ENCODE measurements around the gene L3MBTL3.

The L3MBTL3 gene

DNA sequence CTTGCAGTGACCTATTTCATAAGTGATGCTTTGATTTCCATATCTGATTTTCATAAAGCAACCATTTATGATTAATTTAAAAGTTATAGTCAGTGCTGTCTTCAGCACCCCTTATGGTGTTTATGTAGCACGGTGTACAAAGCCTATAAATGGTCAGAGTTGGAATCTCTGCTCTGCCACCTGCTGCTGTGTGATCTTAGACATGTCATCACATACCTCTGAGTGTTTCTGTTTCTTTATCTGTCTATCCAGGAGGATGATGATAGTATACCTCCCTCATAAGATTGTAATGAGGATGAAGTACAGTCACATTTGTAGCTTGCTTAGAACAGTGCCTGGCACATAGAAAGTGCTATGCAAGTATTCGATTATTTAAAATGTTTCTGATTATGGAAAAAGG is 103.9 kb downstream of the L3MBTL3 start:
- Histone ChIP-seq H3K9me3 (ENCODE audit: control insufficient read depth, low read depth, low read length) (no peaks in the 10 kb centered on the region), H3K27me3 (ENCODE audit: control insufficient read depth, insufficient read depth, low read length) (no peaks in the 10 kb centered on the region), H3K4me3 (ENCODE audit: low read length) (no peak overlapping the region), H3K27ac (ENCODE audit: low read length) (no peak overlapping the region), H3K9ac (ENCODE audit: low read length) (no peak overlapping the region), H3K4me1 (ENCODE audit: control insufficient read depth, low read depth, low read length) (no peaks in the 10 kb centered on the region), H3K36me3 (ENCODE audit: control insufficient read depth, low read depth, low read length) (no peaks in the 10 kb centered on the region)

DNA sequence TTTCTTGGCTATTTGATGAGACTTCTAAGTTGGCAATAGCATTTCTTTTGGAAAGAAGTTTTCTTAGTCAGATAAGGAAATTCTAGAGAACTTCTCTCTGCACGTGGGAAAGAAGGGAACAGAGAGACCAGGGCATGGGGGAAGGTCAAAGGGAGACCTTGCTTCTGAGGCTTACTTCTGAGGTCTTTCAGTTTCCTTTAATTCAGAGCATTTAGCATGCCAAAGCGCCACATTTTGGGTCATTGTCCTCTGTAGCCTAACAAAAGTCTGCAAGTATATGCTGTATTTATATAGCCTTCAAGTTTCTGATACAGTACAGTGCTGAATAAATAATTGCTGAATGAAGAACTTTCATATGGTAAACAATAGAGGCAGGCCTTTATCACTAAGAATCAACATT is 108.8 kb downstream of the L3MBTL3 start:
- H3K27ac ChIP-seq (ENCODE audit: low read length) = no peak overlapping the region
- H3K27me3 ChIP-seq (ENCODE audit: control insufficient read depth, insufficient read depth, low read length) = no peaks in the 10 kb centered on the region
- H3K4me1 ChIP-seq (ENCODE audit: control insufficient read depth, low read depth, low read length) = peaks cover 4% of the 10 kb centered on the region
- no peak overlapping the region for H3K9ac ChIP-seq (ENCODE audit: low read length)
- no peaks in the 10 kb centered on the region for H3K36me3 ChIP-seq (ENCODE audit: control insufficient read depth, low read depth, low read length)
- H3K4me3 ChIP-seq (ENCODE audit: low read length) = no peak overlapping the region
- H3K9me3 ChIP-seq (ENCODE audit: control insufficient read depth, low read depth, low read length) = no peaks in the 10 kb centered on the region

DNA sequence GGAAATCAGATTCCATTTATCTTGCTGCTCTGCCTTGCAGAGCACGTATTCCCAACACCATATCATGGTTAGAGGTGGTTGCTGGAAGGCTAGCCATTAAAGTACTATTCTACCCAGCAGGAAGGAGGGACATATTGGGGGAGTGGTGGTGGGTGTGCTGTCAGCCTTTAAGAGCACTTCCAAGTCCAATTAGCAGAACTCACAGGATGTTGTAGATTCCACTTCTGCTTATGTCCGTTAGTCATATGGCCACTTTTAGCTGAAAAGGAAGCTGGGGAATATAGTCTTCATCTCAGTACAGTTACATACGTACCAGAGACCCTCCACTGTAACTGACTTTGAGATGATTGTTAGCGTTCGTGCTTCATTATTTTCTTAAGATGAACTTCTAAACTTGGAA is 109.9 kb downstream of the L3MBTL3 start:
- Histone ChIP-seq H3K27me3 (ENCODE audit: control insufficient read depth, insufficient read depth, low read length) (no peaks in the 10 kb centered on the region), H3K9me3 (ENCODE audit: control insufficient read depth, low read depth, low read length) (no peaks in the 10 kb centered on the region), H3K4me1 (ENCODE audit: control insufficient read depth, low read depth, low read length) (peaks cover 4% of the 10 kb centered on the region), H3K36me3 (ENCODE audit: control insufficient read depth, low read depth, low read length) (no peaks in the 10 kb centered on the region), H3K9ac (ENCODE audit: low read length) (no peak overlapping the region), H3K4me3 (ENCODE audit: low read length) (no peak overlapping the region), H3K27ac (ENCODE audit: low read length) (no peak overlapping the region)

DNA sequence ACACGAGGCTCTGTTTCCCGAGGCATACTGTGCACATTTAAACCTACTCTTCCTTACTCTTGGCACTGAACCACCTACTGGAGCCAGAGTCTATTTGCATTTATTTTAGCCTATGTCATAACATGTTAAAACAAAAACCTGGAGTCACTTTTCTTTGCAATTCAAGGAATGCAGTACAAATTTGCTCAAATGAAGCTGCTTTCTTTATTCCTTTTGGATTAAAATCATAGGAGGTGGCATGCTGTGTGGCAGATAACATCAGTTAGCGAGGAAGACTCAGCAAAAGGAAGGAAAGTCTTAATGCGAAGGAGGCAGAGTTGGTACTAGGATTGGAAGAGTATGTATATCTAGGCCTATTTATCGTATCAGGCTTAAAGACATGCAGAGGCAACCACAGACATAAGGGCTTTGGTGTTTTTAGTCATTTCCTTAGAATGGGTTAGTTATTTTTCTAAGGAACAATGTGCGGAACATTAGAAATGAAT is 111.4 kb downstream of the L3MBTL3 start:
- no peaks in the 10 kb centered on the region for H3K27me3 ChIP-seq (ENCODE audit: control insufficient read depth, insufficient read depth, low read length)
- peaks cover 4% of the 10 kb centered on the region for H3K4me1 ChIP-seq (ENCODE audit: control insufficient read depth, low read depth, low read length)

DNA sequence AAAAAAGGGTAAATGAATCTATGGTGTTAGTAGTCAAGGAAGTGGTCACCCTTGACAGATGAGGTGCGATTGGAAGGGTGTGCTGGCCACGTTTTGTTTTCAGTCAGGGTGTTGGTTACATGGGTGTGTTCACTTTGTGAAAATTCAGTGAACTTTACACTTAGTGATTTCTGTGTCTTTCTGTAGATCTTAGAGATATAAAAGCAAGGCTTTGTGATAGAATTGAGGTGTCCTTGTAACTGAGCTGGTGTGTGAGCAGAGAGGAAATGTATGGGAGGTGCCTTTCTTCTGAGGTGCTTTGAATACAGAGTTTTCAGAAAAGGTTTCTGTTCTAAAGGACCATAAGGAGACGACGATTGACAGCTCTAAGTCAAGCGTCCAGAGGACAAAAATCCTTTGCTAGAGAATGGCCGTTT is 113.9 kb downstream of the L3MBTL3 start:
- Histone ChIP-seq H3K36me3 (ENCODE audit: control insufficient read depth, low read depth, low read length) (no peaks in the 10 kb centered on the region), H3K27ac (ENCODE audit: low read length) (no peak overlapping the region), H3K4me3 (ENCODE audit: low read length) (no peak overlapping the region), H3K9me3 (ENCODE audit: control insufficient read depth, low read depth, low read length) (no peaks in the 10 kb centered on the region), H3K27me3 (ENCODE audit: control insufficient read depth, insufficient read depth, low read length) (no peaks in the 10 kb centered on the region), H3K4me1 (ENCODE audit: control insufficient read depth, low read depth, low read length) (peaks cover 4% of the 10 kb centered on the region), H3K9ac (ENCODE audit: low read length) (no peak overlapping the region)

More for the DNA sequence above, 111.4 kb downstream of the L3MBTL3 start:
- H3K9me3 ChIP-seq (ENCODE audit: control insufficient read depth, low read depth, low read length) = no peaks in the 10 kb centered on the region
- H3K36me3 ChIP-seq (ENCODE audit: control insufficient read depth, low read depth, low read length) = no peaks in the 10 kb centered on the region
- H3K4me3 ChIP-seq (ENCODE audit: low read length) = no peak overlapping the region
- no peak overlapping the region for H3K9ac ChIP-seq (ENCODE audit: low read length)
- H3K27ac ChIP-seq (ENCODE audit: low read length) = no peak overlapping the region

DNA sequence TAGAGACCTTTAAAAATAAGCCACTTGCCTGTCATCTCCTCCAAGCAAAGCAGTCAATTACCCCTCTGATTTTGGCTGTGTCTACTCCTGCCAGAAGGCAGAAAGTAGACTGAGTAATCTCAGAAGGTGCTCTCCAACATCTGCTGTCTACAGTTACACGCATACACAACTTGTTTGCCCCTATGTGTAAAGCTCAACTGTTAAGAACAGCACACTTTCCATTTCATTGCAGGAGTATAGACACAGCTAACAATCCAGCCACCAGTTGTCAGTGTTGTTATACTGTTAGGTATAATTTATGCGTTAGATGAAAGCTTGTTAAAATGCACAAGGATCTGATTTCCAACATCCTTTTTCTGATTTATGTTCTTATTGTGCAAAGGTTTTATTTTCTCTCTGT is 116.2 kb downstream of the L3MBTL3 start:
- Histone ChIP-seq H3K4me3 (ENCODE audit: low read length) (no peak overlapping the region), H3K4me1 (ENCODE audit: control insufficient read depth, low read depth, low read length) (peaks cover 1% of the 10 kb centered on the region), H3K9ac (ENCODE audit: low read length) (no peak overlapping the region), H3K36me3 (ENCODE audit: control insufficient read depth, low read depth, low read length) (no peaks in the 10 kb centered on the region), H3K27me3 (ENCODE audit: control insufficient read depth, insufficient read depth, low read length) (no peaks in the 10 kb centered on the region), H3K27ac (ENCODE audit: low read length) (no peak overlapping the region), H3K9me3 (ENCODE audit: control insufficient read depth, low read depth, low read length) (no peaks in the 10 kb centered on the region)

DNA sequence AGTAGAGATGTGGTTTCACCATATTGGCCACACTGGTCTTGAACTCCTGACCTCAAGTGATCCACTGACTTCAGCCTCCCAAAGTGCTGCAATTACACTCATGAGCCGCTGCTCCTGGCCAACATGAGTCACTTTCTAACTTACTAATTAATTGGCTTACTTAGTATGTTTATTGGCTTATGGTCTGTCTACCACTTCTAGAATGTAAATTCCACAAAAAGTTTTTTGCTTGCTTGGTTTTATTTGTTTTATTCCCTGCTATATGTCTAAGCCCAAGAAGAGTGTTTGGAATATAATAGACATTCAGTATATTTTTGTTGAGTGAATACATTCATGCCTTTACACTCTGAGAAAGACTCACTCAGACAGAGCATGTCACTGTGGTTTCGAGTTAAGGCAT is 118.4 kb downstream of the L3MBTL3 start:
- Histone ChIP-seq H3K4me3 (ENCODE audit: low read length) (no peak overlapping the region), H3K27ac (ENCODE audit: low read length) (no peak overlapping the region), H3K27me3 (ENCODE audit: control insufficient read depth, insufficient read depth, low read length) (no peaks in the 10 kb centered on the region), H3K4me1 (ENCODE audit: control insufficient read depth, low read depth, low read length) (peaks cover 7% of the 10 kb centered on the region), H3K9ac (ENCODE audit: low read length) (no peak overlapping the region), H3K9me3 (ENCODE audit: control insufficient read depth, low read depth, low read length) (no peaks in the 10 kb centered on the region), H3K36me3 (ENCODE audit: control insufficient read depth, low read depth, low read length) (no peaks in the 10 kb centered on the region)

DNA sequence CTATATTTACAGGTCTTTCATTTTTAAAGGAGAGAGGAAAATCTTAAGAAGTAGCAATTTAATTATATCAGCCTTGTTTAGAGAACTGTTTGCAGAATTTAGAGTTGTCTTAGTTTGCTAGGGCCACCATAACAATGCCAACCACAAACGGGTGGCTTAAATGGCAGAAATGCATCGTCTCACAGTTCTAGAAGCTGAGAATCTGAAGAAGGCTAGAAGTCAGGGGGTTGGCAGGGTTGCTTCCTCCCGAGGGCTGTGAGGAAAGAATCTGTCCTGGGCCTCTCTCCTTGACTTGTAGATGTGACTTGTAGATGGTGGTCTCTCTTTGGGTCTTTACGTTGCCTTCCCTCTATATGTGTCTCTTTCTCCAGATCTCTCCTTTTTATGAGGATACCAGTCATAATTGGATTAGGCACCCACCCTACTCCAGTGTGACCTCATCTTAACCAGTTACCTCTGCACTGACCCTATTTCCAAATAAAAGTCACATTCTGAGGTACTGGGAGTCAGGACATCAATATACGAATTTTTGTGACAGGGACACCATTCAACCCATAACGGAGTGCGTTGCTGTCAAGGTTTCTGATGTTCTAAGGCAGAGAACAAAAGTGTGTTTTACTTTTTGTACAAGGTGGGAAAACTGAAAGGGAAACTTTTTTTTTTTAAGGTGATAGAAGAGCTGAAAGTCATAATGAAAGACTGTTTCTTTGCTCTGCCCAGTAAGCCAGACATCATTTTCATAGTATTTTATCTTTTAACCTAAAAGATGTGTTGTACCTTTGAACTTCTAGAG is 119.9 kb downstream of the L3MBTL3 start:
- Histone ChIP-seq H3K9me3 (ENCODE audit: control insufficient read depth, low read depth, low read length) (no peaks in the 10 kb centered on the region), H3K36me3 (ENCODE audit: control insufficient read depth, low read depth, low read length) (no peaks in the 10 kb centered on the region), H3K4me3 (ENCODE audit: low read length) (no peak overlapping the region), H3K4me1 (ENCODE audit: control insufficient read depth, low read depth, low read length) (peaks cover 7% of the 10 kb centered on the region), H3K27ac (ENCODE audit: low read length) (no peak overlapping the region), H3K27me3 (ENCODE audit: control insufficient read depth, insufficient read depth, low read length) (no peaks in the 10 kb centered on the region), H3K9ac (ENCODE audit: low read length) (no peak overlapping the region)

DNA sequence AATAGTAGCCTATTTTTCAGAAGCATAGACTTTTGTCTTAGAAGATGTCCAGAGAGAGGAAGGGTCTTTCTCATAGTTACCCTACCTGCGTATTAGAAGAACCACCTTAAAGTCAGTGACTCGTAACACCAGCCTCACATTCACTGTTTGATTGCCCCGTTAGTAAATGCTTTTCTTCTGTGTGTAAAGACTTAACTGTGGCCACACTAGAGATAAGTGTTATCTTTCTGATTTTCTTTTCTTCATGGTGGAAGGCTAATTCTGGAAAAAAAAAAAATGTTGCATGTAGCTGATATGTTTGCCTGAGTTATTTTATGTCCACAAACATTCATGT is 120.5 kb downstream of the L3MBTL3 start:
- no peaks in the 10 kb centered on the region for H3K9me3 ChIP-seq (ENCODE audit: control insufficient read depth, low read depth, low read length)
- H3K4me3 ChIP-seq (ENCODE audit: low read length) = no peak overlapping the region
- H3K27ac ChIP-seq (ENCODE audit: low read length) = no peak overlapping the region
- no peak overlapping the region for H3K9ac ChIP-seq (ENCODE audit: low read length)
- H3K27me3 ChIP-seq (ENCODE audit: control insufficient read depth, insufficient read depth, low read length) = no peaks in the 10 kb centered on the region
- H3K36me3 ChIP-seq (ENCODE audit: control insufficient read depth, low read depth, low read length) = peaks cover 4% of the 10 kb centered on the region
- H3K4me1 ChIP-seq (ENCODE audit: control insufficient read depth, low read depth, low read length) = peaks cover 7% of the 10 kb centered on the region

DNA sequence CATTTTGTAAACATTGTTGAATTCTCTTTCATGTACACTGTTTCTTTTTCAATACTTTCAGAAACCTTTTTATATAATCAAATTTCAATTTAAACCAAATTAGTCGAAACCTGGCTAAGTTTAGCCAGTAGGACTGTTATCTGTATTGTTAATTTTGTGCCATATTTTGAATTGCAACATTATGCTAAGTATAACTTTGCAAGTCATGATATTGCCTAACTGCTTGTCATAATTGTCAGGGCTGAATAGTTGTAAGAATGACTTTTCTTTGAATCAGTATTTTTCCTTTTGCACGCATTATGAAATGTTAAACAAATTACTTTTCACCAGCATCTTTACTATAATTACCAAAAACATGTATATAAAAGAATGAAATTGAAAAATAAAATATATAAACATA is 121.7 kb downstream of the L3MBTL3 start:
- H3K9ac ChIP-seq (ENCODE audit: low read length) = no peak overlapping the region
- H3K36me3 ChIP-seq (ENCODE audit: control insufficient read depth, low read depth, low read length) = peaks cover 4% of the 10 kb centered on the region
- no peaks in the 10 kb centered on the region for H3K27me3 ChIP-seq (ENCODE audit: control insufficient read depth, insufficient read depth, low read length)

DNA sequence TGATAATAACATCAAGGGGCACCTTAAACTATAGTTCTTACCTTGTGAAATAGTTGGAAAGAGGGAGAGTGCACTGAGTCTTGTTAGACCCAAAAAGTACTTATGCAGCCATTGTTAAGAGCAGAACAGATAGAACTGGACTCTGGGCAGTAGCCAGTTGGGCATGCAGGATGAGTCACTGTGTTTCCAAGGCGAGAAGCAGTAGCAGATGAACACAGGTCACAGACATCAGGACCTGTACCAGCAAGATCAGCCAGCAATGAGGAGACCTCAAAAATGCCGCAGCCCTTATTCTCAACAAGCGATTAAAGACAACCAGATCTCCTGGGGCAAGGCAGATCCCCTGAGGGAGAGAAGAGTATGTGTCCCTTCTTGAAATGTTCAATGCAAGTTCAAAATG is 125.3 kb downstream of the L3MBTL3 start:
- no peaks in the 10 kb centered on the region for H3K27me3 ChIP-seq (ENCODE audit: control insufficient read depth, insufficient read depth, low read length)
- no peak overlapping the region for H3K4me3 ChIP-seq (ENCODE audit: low read length)
- no peak overlapping the region for H3K9ac ChIP-seq (ENCODE audit: low read length)
- peaks cover 4% of the 10 kb centered on the region for H3K36me3 ChIP-seq (ENCODE audit: control insufficient read depth, low read depth, low read length)
- H3K9me3 ChIP-seq (ENCODE audit: control insufficient read depth, low read depth, low read length) = no peaks in the 10 kb centered on the region
- H3K4me1 ChIP-seq (ENCODE audit: control insufficient read depth, low read depth, low read length) = peaks cover 7% of the 10 kb centered on the region
- no peak overlapping the region for H3K27ac ChIP-seq (ENCODE audit: low read length)

More for the DNA sequence above, 121.7 kb downstream of the L3MBTL3 start:
- Histone ChIP-seq H3K27ac (ENCODE audit: low read length) (no peak overlapping the region), H3K9me3 (ENCODE audit: control insufficient read depth, low read depth, low read length) (no peaks in the 10 kb centered on the region), H3K4me3 (ENCODE audit: low read length) (no peak overlapping the region), H3K4me1 (ENCODE audit: control insufficient read depth, low read depth, low read length) (peaks cover 7% of the 10 kb centered on the region)

DNA sequence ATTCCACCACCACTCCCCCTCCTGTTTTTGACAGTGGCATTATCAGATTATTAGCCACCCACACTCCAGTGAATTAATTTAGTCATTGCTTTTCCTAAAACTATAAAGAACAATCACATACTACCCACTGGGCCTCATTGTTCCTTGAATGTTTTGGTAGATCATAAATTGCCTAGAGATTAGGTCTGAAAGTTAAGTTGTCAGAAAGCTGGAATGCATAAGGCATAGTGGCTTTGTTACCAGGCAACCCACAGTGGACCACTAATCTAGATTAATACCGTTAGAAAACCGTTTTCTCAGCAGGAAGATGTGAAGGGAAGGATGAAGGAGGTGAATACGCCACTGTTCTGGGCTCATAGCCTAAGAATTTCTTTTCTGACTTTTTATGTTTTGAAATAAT is 128.7 kb downstream of the L3MBTL3 start:
- H3K4me3 ChIP-seq (ENCODE audit: low read length) = no peak overlapping the region

More for the DNA sequence above, 128.7 kb downstream of the L3MBTL3 start:
- Histone ChIP-seq H3K27me3 (ENCODE audit: control insufficient read depth, insufficient read depth, low read length) (no peaks in the 10 kb centered on the region), H3K4me1 (ENCODE audit: control insufficient read depth, low read depth, low read length) (no peaks in the 10 kb centered on the region), H3K9ac (ENCODE audit: low read length) (no peak overlapping the region), H3K27ac (ENCODE audit: low read length) (no peak overlapping the region), H3K36me3 (ENCODE audit: control insufficient read depth, low read depth, low read length) (peaks cover 4% of the 10 kb centered on the region), H3K9me3 (ENCODE audit: control insufficient read depth, low read depth, low read length) (no peaks in the 10 kb centered on the region)
